Prostate gland (tissue), 2 donors: ENCODE measurements around the gene ATF6.

ENCODE experiments used
- POLR2AphosphoS5 ChIP-seq: sonication (generic); formaldehyde crosslinking; IDR thresholded peaks from one replicate; pipeline ENCODE4 v1.6.1; 2017; ENCODE audit warnings: antibody characterized with exemption
- TF ChIP-seq, protein P1 (sequence below), 4 experiments: fragments of 200-600 bp in 2 of 4; fragments of 450-650 bp in 2 of 4; sonication (generic) in 2 of 4; IDR thresholded peaks; 1 replicate in 3 of 4; 2 replicates in 1 of 4; pipeline ENCODE4 v1.5.1; 2016 to 2019; ENCODE audit warnings: antibody characterized with exemption in 4 of 4, mild to moderate bottlenecking in 2 of 4, moderate library complexity in 2 of 4

DNA sequence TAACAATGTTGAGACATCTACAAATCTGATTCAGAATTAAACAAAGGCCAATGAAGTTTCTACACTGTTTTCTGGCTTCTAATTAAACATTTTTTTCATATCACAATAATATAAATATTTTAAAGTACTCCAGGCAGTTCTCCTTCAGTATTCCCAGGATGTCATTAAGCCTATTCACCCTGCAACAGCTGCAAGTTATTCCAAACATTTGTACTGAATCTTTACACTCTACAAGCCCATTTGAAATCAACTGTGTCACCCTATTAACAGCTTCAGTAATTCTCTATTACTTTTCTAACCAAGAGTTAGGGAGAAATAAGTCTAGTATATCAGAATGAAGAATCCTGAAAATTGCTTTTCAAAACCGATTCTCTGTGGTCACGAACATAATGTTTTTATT lies 133.0 kb downstream of the ATF6 start:
- no peak for TF ChIP-seq POLR2AphosphoS5
- TF ChIP-seq, protein P1, sequence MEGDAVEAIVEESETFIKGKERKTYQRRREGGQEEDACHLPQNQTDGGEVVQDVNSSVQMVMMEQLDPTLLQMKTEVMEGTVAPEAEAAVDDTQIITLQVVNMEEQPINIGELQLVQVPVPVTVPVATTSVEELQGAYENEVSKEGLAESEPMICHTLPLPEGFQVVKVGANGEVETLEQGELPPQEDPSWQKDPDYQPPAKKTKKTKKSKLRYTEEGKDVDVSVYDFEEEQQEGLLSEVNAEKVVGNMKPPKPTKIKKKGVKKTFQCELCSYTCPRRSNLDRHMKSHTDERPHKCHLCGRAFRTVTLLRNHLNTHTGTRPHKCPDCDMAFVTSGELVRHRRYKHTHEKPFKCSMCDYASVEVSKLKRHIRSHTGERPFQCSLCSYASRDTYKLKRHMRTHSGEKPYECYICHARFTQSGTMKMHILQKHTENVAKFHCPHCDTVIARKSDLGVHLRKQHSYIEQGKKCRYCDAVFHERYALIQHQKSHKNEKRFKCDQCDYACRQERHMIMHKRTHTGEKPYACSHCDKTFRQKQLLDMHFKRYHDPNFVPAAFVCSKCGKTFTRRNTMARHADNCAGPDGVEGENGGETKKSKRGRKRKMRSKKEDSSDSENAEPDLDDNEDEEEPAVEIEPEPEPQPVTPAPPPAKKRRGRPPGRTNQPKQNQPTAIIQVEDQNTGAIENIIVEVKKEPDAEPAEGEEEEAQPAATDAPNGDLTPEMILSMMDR (IDR thresholded peaks at IDR 0.05), result no peak
